ENCODE measurements around the gene MOV10L1. TPM values are rescaled to one million over a fixed set of nuclear protein-coding genes. Genes with fewer than 3 reads are reported as not detected.
"Not testable (repeated sequence)": the region's sequence is repeated elsewhere in the genome, so short reads cannot be mapped to it uniquely, and the experiment has no call there.

MOV10L1 gene
- total RNA-seq, 1 experiment from 2014 or later, result not detected

GRCh38 chr22:50078246-50078645 lies 11.6 kb upstream of the MOV10L1 start:
- no peak for DNase-seq (ENCODE audit: low spot score)

GRCh38 chr22:50078761-50079160 lies 11.0 kb upstream of the MOV10L1 start:
- DNase-seq (ENCODE audit: low spot score), result no peak

GRCh38 chr22:50080077-50080465 lies 9.7 kb upstream of the MOV10L1 start:
- DNase-seq (ENCODE audit: low spot score), result no peak

GRCh38 chr22:50081426-50082196 lies 8.2 kb upstream of the MOV10L1 start:
- DNase-seq (ENCODE audit: low spot score), result no peak

GRCh38 chr22:50082197-50082715 lies 7.5 kb upstream of the MOV10L1 start:
- DNase-seq (ENCODE audit: low spot score), result no peak

GRCh38 chr22:50082961-50083461 lies 6.8 kb upstream of the MOV10L1 start:
- no peak for DNase-seq (ENCODE audit: low spot score)

- DNase-seq (ENCODE audit: low spot score), result no peak
Measured at GRCh38 chr22:50083462-50084079, 6.2 kb upstream of the MOV10L1 start.

GRCh38 chr22:50084080-50084477 lies 5.7 kb upstream of the MOV10L1 start:
- DNase-seq (ENCODE audit: low spot score), result no peak

GRCh38 chr22:50084614-50085021 lies 5.2 kb upstream of the MOV10L1 start:
- DNase-seq (ENCODE audit: low spot score), result no peak

GRCh38 chr22:50085211-50085972 lies 4.4 kb upstream of the MOV10L1 start, which contains the start of gene MLC1:
Gene MLC1, minus strand, starts transcription at chr22:50085426. Its CDS starts 524 bp downstream, at chr22:50084902.
- no peak for DNase-seq (ENCODE audit: low spot score)

- DNase-seq (ENCODE audit: low spot score), result no peak
Measured at GRCh38 chr22:50086526-50086925, 3.3 kb upstream of the MOV10L1 start.

- DNase-seq (ENCODE audit: low spot score), result not testable (repeated sequence)
Measured at GRCh38 chr22:50086975-50087374, 2.8 kb upstream of the MOV10L1 start.

GRCh38 chr22:50087646-50088045 lies 2.2 kb upstream of the MOV10L1 start:
- no peak for DNase-seq (ENCODE audit: low spot score)

- no peak for DNase-seq (ENCODE audit: low spot score)
Measured at GRCh38 chr22:50088096-50088495, 1.7 kb upstream of the MOV10L1 start.

- no peak for DNase-seq (ENCODE audit: low spot score)
Measured at GRCh38 chr22:50089231-50089630, 575 bp upstream of the MOV10L1 start.

GRCh38 chr22:50090412-50090714 lies 557 bp downstream of the MOV10L1 start:
- no peak for DNase-seq (ENCODE audit: low spot score)

GRCh38 chr22:50091092-50091768 lies 1.4 kb downstream of the MOV10L1 start:
- DNase-seq (ENCODE audit: low spot score), result no peak

- DNase-seq (ENCODE audit: low spot score), result no peak
Measured at GRCh38 chr22:50092342-50092741, 2.5 kb downstream of the MOV10L1 start.

- no peak for DNase-seq (ENCODE audit: low spot score)
Measured at GRCh38 chr22:50098052-50098451, 8.2 kb downstream of the MOV10L1 start.

- DNase-seq (ENCODE audit: low spot score), result no peak
Measured at GRCh38 chr22:50101870-50102565, 12.2 kb downstream of the MOV10L1 start.

- DNase-seq (ENCODE audit: low spot score), result no peak
Measured at GRCh38 chr22:50102946-50103345, 13.1 kb downstream of the MOV10L1 start.

Measured in HT-29 (cell line).